ENCODE measurements around the gene GOLGA6L2. TPM values are rescaled to one million over a fixed set of nuclear protein-coding genes. Genes with fewer than 3 reads are reported as not detected.
"Not testable (repeated sequence)": the region's sequence is repeated elsewhere in the genome, so short reads cannot be mapped to it uniquely, and the experiment has no call there.

GOLGA6L2 gene
- total and polyA plus RNA-seq, 5 experiments from 2014 or later = not detected

DNA sequence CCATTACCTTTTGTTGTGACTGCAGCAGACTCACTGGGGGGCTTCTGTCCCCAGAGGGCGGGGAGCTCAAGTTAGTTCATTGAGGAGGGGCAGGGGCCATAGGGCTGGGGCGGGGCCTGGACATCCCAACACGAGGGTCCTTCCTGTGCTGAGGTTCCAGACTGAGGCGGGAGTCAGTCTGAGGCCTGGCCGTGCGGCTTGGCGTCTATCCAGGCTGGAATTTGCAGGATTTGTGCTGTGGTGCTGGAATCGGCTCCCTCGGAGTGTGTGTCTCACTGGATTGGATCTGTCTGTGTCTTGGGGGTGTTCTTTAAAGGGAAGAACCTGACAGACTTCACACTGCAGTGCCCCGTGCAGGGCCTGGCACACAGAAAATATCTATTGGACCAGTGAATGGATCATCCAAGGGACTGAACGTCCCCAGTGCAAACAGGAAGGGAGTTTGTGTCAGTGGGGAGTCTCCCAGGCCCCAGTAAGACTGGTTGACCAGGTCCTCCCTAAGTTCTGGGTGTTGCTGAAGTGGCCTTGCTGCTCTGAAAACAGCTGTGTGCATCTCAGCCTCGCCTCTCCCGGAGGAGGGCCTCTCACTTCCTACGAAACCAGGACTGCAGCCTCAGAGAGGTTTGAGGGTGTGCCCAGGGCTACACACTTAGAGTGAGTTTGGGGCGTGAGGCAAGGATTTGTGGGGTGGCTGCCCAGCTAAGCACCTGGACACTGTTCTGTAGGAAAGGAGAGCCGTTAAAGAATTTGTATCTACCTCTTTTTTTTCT lies 26.1 kb downstream of the GOLGA6L2 start:
- H3K4me1 Mint-ChIP-seq = peaks cover 0 to 2% (median 0%) of the 10 kb centered on the region in 4 donors
- no peaks in the 10 kb centered on the region for H3K36me3 Mint-ChIP-seq
- POLR2A ChIA-PET = no interaction called here
- H3K4me3 Mint-ChIP-seq = no peak overlapping the region
- ATAC-seq (no peak), DNase-seq (no peak)
- peaks cover 0 to 4% (median 2%) of the 10 kb centered on the region in 5 donors for H3K27me3 Mint-ChIP-seq
- no peaks in the 10 kb centered on the region for H3K9me3 Mint-ChIP-seq
- peak overlapping the region in 1 of 10 donors; percentile 82 for H3K27ac Mint-ChIP-seq

- POLR2A ChIA-PET = interaction anchor here (0.5 kb wide), 1 partner anchor 22 kb away, joined by 3 read pairs; no protein-coding TSS in a partner anchor
- Mint-ChIP-seq H3K4me1 (peaks cover 0 to 2% (median 0%) of the 10 kb centered on the region in 4 donors), H3K27me3 (no peaks in the 10 kb centered on the region), H3K27ac (no peak overlapping the region), H3K36me3 (no peaks in the 10 kb centered on the region), H3K4me3 (no peak overlapping the region), H3K9me3 (no peaks in the 10 kb centered on the region)
- no peak for ATAC-seq
- DNase-seq = no peak
These were observed 30.4 kb downstream of the GOLGA6L2 start for GRCh38 chr15:23416349-23417276.

- H3K36me3 Mint-ChIP-seq, DNase-seq, H3K4me1 Mint-ChIP-seq, H3K27ac Mint-ChIP-seq, POLR2A ChIA-PET, H3K9me3 Mint-ChIP-seq, ATAC-seq, H3K4me3 Mint-ChIP-seq, H3K27me3 Mint-ChIP-seq: not testable (repeated sequence)
These were observed 31.2 kb downstream of the GOLGA6L2 start for GRCh38 chr15:23415866-23416265.

GRCh38 chr15:23415321-23415865 lies 31.6 kb downstream of the GOLGA6L2 start:
- H3K27ac Mint-ChIP-seq = peak overlapping the region in 1 of 10 donors; percentile 86
- no peak overlapping the region for H3K4me3 Mint-ChIP-seq
- ATAC-seq = no peak
- no peaks in the 10 kb centered on the region for H3K27me3 Mint-ChIP-seq
- POLR2A ChIA-PET = no interaction called here
- peaks cover 0 to 2% (median 0%) of the 10 kb centered on the region in 4 donors for H3K4me1 Mint-ChIP-seq
- H3K36me3 Mint-ChIP-seq = no peaks in the 10 kb centered on the region
- DNase-seq = no peak
- no peaks in the 10 kb centered on the region for H3K9me3 Mint-ChIP-seq

DNA sequence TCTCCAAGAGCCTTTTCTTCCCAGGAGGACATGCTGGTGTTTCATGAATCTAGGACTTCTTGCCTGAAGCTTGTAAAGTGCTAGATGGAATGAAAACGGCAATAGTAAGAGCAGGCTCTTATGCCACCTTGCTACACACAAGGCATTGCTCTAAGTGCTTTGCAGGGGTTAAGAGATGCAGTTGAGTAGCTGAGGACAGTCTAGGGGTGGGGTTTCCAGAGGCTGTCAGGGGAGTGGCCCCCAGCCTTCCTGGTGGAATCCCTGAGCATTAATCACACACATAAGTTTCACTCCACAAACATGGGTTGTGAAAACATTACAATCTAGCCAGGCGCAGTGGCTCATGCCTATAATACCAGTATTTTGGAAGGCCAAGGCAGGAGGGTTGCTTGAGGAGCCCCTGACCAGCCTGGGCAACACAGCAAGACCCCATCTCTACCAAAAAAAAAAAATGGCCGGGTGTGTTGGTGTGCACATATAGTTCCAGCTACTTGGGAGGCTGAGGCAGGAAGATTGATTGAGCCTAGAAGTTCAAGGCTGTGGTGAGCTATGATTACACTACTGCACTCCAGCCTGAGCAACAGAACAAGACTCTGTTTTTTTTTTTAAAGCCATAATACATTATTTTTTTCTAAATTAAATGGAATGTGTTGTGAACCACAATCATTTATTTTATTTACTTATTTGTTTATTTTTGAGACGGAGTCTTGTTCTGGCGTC lies 34.0 kb downstream of the GOLGA6L2 start:
- H3K36me3 Mint-ChIP-seq, H3K4me1 Mint-ChIP-seq, H3K27me3 Mint-ChIP-seq, H3K9me3 Mint-ChIP-seq, H3K4me3 Mint-ChIP-seq, POLR2A ChIA-PET, H3K27ac Mint-ChIP-seq, ATAC-seq, DNase-seq: not testable (repeated sequence)

DNA sequence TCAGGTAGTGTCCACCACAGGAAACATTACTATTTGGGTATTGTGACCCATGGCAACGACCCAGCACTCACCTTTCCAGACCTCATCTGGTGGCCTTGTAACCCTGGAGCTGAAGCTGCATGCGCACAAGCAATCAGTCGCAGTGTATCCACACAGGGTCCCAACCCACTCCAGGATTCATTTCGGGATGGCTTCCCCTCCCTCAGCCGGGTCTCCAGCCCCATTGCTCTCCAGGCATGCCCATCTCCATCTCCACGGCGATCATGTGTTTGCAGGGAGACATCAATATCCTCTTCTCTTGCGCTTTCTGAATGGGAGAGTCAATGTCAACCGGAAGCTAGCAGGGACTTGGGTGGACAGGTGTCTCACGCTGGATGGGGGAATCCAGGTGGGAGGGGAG lies 35.2 kb downstream of the GOLGA6L2 start:
- no peak for DNase-seq

GRCh38 chr15:23403550-23403949 lies 43.5 kb downstream of the GOLGA6L2 start:
- ATAC-seq = no peak
- POLR2A ChIA-PET = no interaction called here
- Mint-ChIP-seq H3K27ac (no peak overlapping the region), H3K9me3 (peaks cover 0 to 4% (median 0%) of the 10 kb centered on the region in 9 donors), H3K4me1 (no peaks in the 10 kb centered on the region), H3K27me3 (peaks cover 1 to 41% (median 13%) of the 10 kb centered on the region in 5 donors), H3K4me3 (no peak overlapping the region), H3K36me3 (no peaks in the 10 kb centered on the region)
- DNase-seq = no peak

More for the DNA sequence above, 35.2 kb downstream of the GOLGA6L2 start:
- Mint-ChIP-seq H3K9me3 (no peaks in the 10 kb centered on the region), H3K4me3 (no peak overlapping the region), H3K4me1 (no peaks in the 10 kb centered on the region), H3K36me3 (no peaks in the 10 kb centered on the region), H3K27ac (no peak overlapping the region), H3K27me3 (peaks cover 0 to 7% (median 1%) of the 10 kb centered on the region in 5 donors)
- ATAC-seq = no peak
- POLR2A ChIA-PET = no interaction called here

GRCh38 chr15:23402544-23402943 lies 44.5 kb downstream of the GOLGA6L2 start:
- H3K9me3 Mint-ChIP-seq = peaks cover 0 to 4% (median 0%) of the 10 kb centered on the region in 9 donors
- DNase-seq (no peak), ATAC-seq (no peak)
- POLR2A ChIA-PET = no interaction called here
- peaks cover 1 to 42% (median 15%) of the 10 kb centered on the region in 5 donors for H3K27me3 Mint-ChIP-seq
- no peaks in the 10 kb centered on the region for H3K36me3 Mint-ChIP-seq
- no peak overlapping the region for H3K27ac Mint-ChIP-seq
- no peaks in the 10 kb centered on the region for H3K4me1 Mint-ChIP-seq
- H3K4me3 Mint-ChIP-seq = no peak overlapping the region

DNA sequence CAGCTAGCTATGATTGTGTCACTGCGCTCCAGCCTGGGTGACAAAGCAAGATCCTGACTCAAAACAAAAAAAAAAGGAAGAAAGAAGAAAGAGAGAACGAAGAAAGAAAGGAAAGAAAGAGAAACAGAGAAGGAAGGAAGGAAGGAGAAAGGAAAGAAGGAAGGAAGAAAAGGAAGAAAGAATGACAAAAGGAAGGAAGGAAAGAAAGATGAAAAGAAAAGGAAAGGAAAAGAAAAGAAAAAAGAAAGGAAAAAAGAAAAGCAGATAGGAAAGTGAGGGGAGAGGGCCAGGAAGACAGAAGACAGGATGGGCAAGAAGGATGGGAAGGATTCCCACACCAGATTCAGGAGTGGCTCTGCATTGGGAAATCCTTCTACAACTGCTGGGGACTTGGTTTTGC lies 44.9 kb downstream of the GOLGA6L2 start:
- DNase-seq = no peak
- Mint-ChIP-seq H3K4me1 (no peaks in the 10 kb centered on the region), H3K9me3 (peaks cover 0 to 4% (median 0%) of the 10 kb centered on the region in 9 donors), H3K4me3 (no peak overlapping the region), H3K27ac (no peak overlapping the region), H3K27me3 (peaks cover 1 to 38% (median 15%) of the 10 kb centered on the region in 5 donors), H3K36me3 (no peaks in the 10 kb centered on the region)
- ATAC-seq = no peak
- POLR2A ChIA-PET = no interaction called here

DNA sequence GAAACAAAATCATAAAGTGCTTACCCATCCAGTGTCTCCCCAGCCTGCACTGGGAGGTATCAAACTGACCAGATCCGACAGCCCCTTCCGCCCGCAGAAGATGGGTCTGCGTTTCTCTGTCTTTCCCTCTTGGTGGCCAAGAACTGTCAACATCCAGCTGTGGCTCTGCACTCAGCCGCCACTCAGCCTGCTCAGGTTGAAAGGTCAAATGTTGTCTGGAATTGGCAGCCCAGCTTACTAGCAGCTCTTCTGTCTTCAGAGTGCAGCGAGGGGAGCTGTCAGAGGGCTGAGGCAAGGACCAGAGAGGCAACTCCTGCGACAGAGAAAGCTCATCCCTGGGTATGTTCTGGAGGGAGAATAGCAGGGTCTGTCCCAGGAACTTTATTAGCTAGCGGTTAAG lies 45.4 kb downstream of the GOLGA6L2 start:
- ATAC-seq (no peak), DNase-seq (no peak)
- Mint-ChIP-seq H3K36me3 (no peaks in the 10 kb centered on the region), H3K27me3 (peaks cover 1 to 33% (median 15%) of the 10 kb centered on the region in 5 donors), H3K4me3 (no peak overlapping the region), H3K4me1 (no peaks in the 10 kb centered on the region), H3K27ac (no peak overlapping the region), H3K9me3 (peaks cover 0 to 3% (median 0%) of the 10 kb centered on the region in 9 donors)
- POLR2A ChIA-PET = no interaction called here

GRCh38 chr15:23399207-23399606 lies 47.8 kb downstream of the GOLGA6L2 start:
- ATAC-seq, H3K36me3 Mint-ChIP-seq, H3K4me1 Mint-ChIP-seq, DNase-seq, H3K4me3 Mint-ChIP-seq, H3K27ac Mint-ChIP-seq, POLR2A ChIA-PET, H3K9me3 Mint-ChIP-seq: not testable (repeated sequence)
- peaks cover 1 to 32% (median 15%) of the 10 kb centered on the region in 5 donors for H3K27me3 Mint-ChIP-seq

- H3K36me3 Mint-ChIP-seq, H3K4me1 Mint-ChIP-seq, POLR2A ChIA-PET, DNase-seq, H3K9me3 Mint-ChIP-seq, H3K27ac Mint-ChIP-seq, H3K4me3 Mint-ChIP-seq, ATAC-seq: not testable (repeated sequence)
- peaks cover 1 to 32% (median 11%) of the 10 kb centered on the region in 5 donors for H3K27me3 Mint-ChIP-seq
These were observed 48.7 kb downstream of the GOLGA6L2 start for GRCh38 chr15:23398357-23398756.
